ENCODE results near the gene PLXND1.
"Not testable (repeated sequence)": the region's sequence is repeated elsewhere in the genome, so short reads cannot be mapped to it uniquely, and the experiment has no call there.

The PLXND1 gene

DNA sequence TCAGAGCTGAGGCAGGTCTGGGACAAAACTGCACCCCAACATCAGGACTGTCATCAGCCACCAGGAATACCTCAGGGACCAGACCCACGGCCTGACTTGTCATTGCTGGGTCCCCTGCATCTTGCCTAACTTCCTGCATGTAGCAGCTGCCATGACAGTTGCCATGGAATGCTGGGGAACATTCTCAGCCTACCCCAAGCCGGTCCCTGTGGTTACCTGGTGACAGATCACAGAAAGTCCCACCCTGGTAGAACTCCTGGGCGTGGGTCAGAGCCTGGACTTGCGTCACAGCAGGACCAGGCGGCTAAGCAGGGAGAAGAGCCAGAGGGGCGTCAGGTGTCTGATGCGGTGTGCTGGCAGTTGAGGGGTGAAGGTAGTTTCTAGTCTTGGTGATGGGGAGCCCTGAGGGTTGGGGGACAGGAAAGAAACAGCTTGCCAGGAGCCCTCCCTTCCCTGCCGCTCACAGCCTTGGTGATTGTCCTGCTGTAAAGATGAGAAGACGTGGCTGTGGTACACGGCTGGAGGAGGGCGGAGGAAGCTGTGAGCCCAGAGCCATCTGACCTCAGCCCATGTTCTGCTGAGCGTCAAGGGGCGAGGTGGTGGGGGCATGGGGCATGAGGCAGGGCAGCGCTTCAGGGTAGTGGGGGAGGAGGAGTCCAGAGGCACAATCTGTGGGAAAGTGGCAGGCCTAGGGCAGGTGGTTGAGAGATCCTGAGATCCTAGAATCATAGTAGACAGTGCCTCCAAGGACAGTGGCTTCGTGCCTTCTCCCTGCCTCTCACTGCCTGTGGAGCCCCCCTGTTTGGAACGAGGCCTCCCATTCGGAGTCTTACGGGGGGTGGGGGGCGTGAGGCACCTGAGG is 58.1 kb downstream of the PLXND1 start:
- DNase-seq (ENCODE audit: low read depth) = no peak

DNA sequence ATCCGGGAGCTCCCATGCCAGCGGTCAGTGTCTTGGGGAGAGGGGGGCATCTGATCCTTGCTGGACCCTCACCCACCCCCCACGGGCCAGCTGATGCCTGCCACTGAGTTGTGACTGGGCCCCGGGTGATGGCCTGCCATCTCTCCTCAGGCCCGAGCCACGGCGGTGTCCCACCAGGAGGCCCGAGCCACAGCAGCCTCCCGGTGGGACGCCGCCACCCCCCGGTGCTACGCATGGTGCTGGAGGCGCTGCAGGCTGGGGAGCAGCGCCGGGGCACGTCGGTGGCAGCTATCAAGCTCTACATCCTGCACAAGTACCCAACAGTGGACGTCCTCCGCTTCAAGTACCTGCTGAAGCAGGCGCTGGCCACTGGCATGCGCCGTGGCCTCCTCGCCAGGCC is 59.2 kb downstream of the PLXND1 start:
- DNase-seq (ENCODE audit: low read depth) = no peak

DNA sequence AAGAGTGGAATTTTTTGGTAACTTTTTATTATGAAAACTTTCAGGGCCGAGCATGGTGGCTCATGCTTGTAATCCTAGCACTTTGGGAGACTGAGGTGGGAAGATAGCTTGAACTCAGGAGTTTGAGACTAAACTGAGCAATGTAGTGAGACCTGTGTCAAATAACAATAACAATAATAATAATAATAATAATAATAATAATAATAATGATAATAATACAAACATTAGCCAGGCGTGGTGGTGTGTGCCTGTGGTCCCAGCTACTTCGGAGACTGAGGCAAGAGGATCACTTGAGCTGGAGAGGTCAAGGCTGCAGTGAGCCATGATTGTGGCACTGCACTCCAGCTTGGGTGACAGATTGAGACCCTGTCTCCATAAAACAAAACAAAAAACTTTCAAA is 60.5 kb downstream of the PLXND1 start:
- DNase-seq (ENCODE audit: low read depth) = not testable (repeated sequence)

DNA sequence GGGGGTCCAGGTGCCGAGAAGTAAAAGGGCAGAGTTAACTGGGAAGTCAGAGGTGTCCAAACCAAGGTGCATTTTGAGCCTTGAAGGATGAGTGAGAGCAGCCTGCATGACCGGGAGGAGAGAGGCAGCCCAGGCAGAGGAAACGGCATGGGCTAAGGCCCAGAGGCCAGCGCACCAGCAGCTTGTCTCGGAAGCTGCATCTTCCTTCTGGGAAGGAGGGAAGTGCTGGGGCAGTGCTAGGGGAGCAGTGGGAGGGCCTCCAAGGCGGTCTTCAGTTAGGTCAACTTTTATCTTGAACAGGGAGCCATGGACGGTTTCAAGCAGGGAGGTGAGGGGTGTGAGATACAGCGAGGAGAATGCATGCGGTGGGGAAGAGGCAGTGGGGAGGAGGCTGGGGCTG is 62.5 kb downstream of the PLXND1 start:
- DNase-seq (ENCODE audit: low read depth) = no peak

DNA sequence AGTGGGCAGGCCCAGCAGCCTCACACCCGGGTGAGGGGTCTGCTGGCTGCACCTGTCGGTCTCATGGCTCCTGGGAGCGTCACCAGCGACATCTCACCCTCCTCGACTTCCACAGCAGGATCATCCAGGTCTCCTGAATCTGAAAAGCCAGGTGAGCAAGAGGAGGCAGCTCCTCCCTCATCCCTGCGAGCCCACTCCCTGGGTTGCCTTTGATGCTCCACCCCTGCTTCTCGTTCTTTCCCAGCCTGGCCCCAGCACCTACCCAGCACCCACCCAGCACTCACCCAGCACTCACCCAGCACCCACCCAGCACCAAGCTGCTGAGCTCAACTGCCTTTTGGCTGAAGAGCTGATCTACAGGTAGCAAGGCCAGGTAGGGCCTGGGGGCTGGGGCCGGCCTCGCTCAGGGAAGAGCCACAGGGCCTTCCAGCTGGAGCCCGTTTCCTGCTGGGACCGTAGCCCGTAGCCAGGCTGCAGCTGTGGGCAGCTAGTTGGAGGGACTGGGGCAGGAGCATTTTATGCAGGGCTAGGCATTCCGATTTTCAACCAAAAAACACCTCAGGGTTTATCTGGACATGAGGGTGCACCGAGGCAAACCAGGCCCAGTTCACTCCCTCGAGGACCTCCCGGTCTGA is 63.2 kb downstream of the PLXND1 start, which contains the start of gene H1-8:
H1-8 (plus strand) TSS at position 20 of the 635 bp plus-strand sequence; CDS start at position 64, 44 bp downstream.
- no peak for DNase-seq (ENCODE audit: low read depth)

DNA sequence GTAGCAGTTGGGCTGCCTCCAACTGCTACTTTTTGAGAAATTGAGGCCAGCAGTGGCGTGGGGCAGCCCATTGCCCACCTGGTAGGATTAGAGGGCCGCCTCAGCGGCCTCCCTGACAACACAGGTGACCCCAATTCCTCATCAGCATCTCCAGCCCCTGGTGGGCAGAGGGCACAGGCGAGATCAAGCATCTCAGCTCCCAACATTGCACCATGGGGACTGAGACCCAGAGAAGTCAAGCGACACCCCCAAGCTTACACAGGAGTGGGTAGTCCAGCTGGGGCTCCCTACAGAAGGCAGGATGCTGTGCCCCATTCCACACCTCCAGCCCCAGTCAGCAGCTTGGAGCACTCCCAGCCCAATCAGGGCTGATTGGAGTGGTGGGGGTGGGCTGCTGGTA is 63.7 kb downstream of the PLXND1 start:
- DNase-seq (ENCODE audit: low read depth) = no peak

DNA sequence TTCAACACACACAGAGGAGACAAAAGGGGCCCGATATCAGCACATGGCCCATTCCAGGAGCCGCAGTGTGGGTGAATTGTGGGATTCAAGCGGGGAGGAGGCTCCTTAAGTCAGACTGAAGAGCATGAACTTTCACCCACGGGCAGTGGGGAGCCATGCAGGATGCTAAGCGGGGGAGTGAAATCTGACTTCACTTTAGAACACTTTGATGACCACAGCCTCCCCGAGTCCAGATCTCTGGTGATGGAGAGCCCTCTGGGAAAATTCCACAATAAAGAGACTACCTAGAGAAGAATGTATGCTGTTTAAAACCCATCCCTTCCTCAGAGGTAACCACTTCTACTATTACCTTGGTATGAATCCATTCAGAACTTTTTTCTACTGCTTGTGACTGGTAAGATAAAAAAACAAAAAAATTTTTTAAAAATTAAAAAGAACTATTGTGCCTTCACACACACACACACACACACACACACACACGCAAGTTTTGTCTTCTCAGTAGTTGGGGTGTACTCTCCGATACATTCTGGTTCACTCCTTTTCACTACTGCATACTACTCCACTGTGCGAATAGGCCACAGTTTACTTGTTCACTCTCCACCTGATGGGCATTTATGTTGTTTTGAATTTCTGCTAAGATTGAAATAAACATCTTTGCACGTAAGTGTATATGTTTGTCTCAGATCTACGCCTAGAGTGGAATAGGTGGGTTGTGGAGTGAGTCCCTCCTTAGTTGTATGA is 65.5 kb downstream of the PLXND1 start:
- no peak for DNase-seq (ENCODE audit: low read depth)

DNA sequence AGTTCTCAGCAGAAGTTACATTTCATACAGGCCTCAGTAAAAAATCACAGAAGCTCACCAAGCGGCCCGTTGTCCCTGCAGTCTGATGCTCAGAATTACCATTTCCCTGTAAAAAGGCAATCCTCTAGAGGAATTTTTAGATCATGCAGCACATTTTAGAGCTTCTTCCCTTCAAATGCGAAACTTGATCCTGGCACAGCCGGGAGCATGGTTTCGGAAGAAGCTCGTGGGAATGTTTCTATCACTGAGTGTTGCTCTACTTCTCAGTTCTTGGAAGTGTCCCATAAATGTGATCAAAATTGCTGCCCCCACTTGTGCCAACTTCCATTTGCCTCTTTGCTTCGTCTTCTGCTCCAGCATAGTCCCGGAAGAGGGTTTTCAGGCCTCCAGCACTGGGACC is 67.3 kb downstream of the PLXND1 start:
- DNase-seq (ENCODE audit: low read depth) = no peak

DNA sequence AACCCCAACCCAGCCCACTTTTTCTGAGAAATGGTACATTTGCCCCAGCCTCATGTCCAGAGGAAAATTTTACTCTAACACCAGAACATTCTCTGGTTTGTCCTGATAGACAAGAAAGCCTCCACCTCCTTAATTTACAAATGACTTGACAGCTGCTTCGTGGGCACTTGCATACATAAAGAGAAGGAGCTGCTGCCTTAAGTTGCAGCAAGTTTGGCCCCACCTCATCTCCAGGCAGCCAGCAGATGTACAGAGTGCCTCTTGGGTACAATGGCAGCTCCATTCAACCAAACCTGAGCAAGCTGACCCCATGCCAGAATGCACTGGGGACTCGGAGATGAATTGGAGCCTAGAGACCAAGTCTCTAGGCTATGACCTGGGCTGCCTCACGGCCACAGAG is 69.7 kb downstream of the PLXND1 start:
- no peak for DNase-seq (ENCODE audit: low read depth)

DNA sequence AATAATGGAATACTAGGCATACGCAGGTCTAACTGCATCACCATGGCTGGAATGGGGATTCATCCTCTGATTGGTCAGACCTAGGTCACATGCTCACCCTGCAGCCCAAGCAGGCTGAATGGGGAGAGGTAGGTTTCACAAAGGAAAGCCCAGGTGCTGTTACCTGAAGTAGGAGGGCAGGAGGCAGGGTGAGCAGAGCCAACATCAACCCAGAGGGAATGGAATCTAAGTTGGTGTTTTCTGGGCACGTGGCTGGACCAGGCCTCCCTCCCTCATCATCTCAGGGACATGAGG is 70.2 kb downstream of the PLXND1 start:
- no peak for DNase-seq (ENCODE audit: low read depth)

DNA sequence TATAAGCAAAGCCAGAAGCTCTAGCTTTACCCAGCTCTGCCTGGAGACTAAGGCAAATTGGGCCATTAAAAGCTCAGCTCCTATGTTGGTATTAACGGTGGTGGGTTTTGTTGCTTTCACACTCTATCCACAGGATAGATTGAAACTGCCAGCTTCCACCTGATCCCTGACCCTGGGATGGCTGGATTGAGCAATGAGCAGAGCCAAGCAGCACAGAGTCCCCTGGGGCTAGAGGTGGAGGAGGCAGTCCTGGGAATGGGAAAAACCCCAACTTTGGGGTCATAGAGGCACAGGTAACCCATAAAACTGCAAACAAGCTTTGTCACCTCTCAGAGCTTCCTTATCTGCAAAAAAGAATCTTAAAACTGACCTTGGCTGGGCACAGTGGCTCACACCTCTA is 71.4 kb downstream of the PLXND1 start:
- DNase-seq (ENCODE audit: low read depth) = no peak

DNA sequence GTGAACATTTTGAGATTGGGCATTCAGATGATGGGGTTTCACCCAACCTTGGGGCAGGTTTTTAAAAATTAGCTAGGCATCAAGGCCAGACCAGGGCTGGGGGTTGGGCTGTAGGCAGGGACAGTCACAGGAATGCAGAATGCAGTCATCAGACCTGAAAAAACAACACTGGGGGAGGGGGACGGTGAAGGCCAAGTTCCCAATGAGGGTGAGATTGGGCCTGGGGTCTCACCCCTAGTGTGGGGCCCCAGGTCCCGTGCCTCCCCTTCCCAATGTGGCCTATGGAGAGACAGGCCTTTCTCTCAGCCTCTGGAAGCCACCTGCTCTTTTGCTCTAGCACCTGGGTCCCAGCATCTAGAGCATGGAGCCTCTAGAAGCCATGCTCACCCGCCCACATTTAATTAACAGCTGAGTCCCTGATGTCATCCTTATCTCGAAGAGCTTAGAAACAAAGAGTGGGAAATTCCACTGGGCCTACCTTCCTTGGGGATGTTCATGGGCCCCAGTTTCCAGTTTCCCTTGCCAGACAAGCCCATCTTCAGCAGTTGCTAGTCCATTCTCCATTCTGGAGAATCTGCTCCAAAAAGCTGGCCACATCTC is 71.9 kb downstream of the PLXND1 start:
- no peak for DNase-seq (ENCODE audit: low read depth)

DNA sequence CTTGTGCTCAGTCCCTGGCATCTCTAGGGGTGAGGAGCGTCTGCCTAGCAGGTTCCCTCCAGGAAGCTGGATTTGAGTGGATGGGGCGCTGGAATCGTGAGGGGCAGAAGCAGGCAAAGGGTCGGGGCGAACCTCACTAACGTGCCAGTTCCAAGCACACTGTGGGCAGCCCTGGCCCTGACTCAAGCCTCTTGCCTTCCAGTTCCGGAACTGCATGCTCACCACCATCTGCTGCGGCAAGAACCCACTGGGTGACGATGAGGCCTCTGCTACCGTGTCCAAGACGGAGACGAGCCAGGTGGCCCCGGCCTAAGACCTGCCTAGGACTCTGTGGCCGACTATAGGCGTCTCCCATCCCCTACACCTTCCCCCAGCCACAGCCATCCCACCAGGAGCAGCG is 73.1 kb downstream of the PLXND1 start:
- DNase-seq (ENCODE audit: low read depth) = no peak

DNA sequence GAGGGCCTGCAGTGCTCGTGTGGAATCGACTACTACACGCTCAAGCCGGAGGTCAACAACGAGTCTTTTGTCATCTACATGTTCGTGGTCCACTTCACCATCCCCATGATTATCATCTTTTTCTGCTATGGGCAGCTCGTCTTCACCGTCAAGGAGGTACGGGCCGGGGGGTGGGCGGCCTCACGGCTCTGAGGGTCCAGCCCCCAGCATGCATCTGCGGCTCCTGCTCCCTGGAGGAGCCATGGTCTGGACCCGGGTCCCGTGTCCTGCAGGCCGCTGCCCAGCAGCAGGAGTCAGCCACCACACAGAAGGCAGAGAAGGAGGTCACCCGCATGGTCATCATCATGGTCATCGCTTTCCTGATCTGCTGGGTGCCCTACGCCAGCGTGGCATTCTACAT is 74.2 kb downstream of the PLXND1 start:
- DNase-seq (ENCODE audit: low read depth) = no peak

DNA sequence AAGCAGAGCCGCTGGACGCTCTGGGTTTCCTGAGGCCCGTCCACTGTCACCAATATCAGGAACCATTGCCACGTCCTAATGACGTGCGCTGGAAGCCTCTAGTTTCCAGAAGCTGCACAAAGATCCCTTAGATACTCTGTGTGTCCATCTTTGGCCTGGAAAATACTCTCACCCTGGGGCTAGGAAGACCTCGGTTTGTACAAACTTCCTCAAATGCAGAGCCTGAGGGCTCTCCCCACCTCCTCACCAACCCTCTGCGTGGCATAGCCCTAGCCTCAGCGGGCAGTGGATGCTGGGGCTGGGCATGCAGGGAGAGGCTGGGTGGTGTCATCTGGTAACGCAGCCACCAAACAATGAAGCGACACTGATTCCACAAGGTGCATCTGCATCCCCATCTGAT is 74.8 kb downstream of the PLXND1 start:
- DNase-seq (ENCODE audit: low read depth) = no peak

DNA sequence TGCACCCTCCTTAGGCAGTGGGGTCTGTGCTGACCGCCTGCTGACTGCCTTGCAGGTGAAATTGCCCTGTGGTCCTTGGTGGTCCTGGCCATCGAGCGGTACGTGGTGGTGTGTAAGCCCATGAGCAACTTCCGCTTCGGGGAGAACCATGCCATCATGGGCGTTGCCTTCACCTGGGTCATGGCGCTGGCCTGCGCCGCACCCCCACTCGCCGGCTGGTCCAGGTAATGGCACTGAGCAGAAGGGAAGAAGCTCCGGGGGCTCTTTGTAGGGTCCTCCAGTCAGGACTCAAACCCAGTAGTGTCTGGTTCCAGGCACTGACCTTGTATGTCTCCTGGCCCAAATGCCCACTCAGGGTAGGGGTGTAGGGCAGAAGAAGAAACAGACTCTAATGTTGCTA is 75.7 kb downstream of the PLXND1 start:
- DNase-seq (ENCODE audit: low read depth) = no peak

DNA sequence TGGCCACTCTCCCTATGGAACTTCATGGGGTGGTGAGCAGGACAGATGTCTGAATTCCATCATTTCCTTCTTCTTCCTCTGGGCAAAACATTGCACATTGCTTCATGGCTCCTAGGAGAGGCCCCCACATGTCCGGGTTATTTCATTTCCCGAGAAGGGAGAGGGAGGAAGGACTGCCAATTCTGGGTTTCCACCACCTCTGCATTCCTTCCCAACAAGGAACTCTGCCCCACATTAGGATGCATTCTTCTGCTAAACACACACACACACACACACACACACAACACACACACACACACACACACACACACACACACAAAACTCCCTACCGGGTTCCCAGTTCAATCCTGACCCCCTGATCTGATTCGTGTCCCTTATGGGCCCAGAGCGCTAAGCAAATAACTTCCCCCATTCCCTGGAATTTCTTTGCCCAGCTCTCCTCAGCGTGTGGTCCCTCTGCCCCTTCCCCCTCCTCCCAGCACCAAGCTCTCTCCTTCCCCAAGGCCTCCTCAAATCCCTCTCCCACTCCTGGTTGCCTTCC is 76.2 kb downstream of the PLXND1 start:
- no peak for DNase-seq (ENCODE audit: low read depth)

DNA sequence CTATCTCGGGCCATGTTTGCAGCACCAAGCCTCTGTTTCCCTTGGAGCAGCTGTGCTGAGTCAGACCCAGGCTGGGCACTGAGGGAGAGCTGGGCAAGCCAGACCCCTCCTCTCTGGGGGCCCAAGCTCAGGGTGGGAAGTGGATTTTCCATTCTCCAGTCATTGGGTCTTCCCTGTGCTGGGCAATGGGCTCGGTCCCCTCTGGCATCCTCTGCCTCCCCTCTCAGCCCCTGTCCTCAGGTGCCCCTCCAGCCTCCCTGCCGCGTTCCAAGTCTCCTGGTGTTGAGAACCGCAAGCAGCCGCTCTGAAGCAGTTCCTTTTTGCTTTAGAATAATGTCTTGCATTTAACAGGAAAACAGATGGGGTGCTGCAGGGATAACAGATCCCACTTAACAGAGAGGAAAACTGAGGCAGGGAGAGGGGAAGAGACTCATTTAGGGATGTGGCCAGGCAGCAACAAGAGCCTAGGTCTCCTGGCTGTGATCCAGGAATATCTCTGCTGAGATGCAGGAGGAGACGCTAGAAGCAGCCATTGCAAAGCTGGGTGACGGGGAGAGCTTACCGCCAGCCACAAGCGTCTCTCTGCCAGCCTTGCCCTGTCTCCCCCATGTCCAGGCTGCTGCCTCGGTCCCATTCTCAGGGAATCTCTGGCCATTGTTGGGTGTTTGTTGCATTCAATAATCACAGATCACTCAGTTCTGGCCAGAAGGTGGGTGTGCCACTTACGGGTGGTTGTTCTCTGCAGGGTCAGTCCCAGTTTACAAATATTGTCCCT is 76.9 kb downstream of the PLXND1 start:
- no peak for DNase-seq (ENCODE audit: low read depth)

DNA sequence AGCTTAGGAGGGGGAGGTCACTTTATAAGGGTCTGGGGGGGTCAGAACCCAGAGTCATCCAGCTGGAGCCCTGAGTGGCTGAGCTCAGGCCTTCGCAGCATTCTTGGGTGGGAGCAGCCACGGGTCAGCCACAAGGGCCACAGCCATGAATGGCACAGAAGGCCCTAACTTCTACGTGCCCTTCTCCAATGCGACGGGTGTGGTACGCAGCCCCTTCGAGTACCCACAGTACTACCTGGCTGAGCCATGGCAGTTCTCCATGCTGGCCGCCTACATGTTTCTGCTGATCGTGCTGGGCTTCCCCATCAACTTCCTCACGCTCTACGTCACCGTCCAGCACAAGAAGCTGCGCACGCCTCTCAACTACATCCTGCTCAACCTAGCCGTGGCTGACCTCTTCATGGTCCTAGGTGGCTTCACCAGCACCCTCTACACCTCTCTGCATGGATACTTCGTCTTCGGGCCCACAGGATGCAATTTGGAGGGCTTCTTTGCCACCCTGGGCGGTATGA is 77.8 kb downstream of the PLXND1 start, which contains the start of gene RHO:
RHO (plus strand) TSS at position 51 of the 512 bp plus-strand sequence; CDS start at position 146, 95 bp downstream.
- no peak for DNase-seq (ENCODE audit: low read depth)

DNA sequence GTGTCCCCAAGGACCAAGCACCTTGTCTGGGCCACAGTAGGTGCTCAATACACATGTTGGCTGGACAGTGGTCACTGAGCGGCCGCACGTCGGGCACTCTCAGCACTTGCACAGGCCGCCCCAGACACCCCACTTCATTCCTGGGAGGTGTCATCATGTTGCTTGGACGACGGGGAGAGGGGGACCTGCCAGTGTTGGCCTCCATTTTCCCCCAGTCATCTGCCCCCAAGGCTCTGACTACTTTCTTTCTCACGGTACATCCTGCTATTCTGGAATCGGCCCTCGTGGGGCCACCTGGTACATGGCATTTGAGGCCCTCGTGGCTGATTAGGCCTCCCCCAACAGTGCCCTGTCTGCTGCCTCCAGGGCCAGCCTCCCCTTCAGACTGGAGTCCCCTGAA is 79.2 kb downstream of the PLXND1 start:
- no peak for DNase-seq (ENCODE audit: low read depth)

Data from stimulated activated CD8-positive, alpha-beta memory T cell treated with anti-CD3 and anti-CD28 coated beads, Interleukin-12 subunit alpha, Interleukin-12 subunit beta, amount 100 ng/mL, for 4 hours (primary cell).